Smooth muscle cell (in vitro differentiated cells): ENCODE measurements around the gene TNFRSF14. TPM values are rescaled to one million over a fixed set of nuclear protein-coding genes. Genes with fewer than 3 reads are reported as not detected.
"Not testable (repeated sequence)": the region's sequence is repeated elsewhere in the genome, so short reads cannot be mapped to it uniquely, and the experiment has no call there.

Experiments used
- DNase-seq: peaks from one replicate; lab custom pipeline; 2025; ENCODE audit not compliant: unreplicated experiment; lab: John Stamatoyannopoulos, UW
- H2AFZ ChIP-seq: fragments of 200-600 bp; sonication (generic); 2 replicates; pipeline ENCODE4 v1.6.0; 2016; ENCODE audit warnings: antibody characterized with exemption, low read depth, mild to moderate bottlenecking
- H3F3A ChIP-seq: fragments of 200-600 bp; sonication (generic); 2 replicates; pipeline ENCODE4 v1.6.0; 2017; ENCODE audit warnings: antibody characterized with exemption, low read depth
- H3K27ac ChIP-seq: fragments of 200-600 bp; sonication (generic); 2 replicates; pipeline ENCODE4 v1.5.1; 2016; ENCODE audit warnings: low read depth, mild to moderate bottlenecking
- H3K27me3 ChIP-seq: fragments of 200-600 bp; sonication (generic); 2 replicates; pipeline ENCODE4 v1.6.1; 2016; ENCODE audit warnings: low read depth, mild to moderate bottlenecking
- H3K36me3 ChIP-seq: fragments of 200-600 bp; sonication (generic); 2 replicates; pipeline ENCODE4 v1.5.1; 2016; ENCODE audit warnings: low read depth
- H3K4me1 ChIP-seq: fragments of 200-600 bp; sonication (generic); 2 replicates; pipeline ENCODE4 v1.5.1; 2016; ENCODE audit warnings: low read depth
- H3K4me2 ChIP-seq: fragments of 200-600 bp; sonication (generic); 2 replicates; pipeline ENCODE4 v1.6.0; 2016; ENCODE audit warnings: mild to moderate bottlenecking
- H3K4me3 ChIP-seq: fragments of 200-600 bp; sonication (generic); 2 replicates; pipeline ENCODE4 v1.5.1; 2016; ENCODE audit warnings: mild to moderate bottlenecking
- H3K79me2 ChIP-seq: fragments of 200-600 bp; sonication (generic); 2 replicates; pipeline ENCODE4 v1.6.0; 2016; ENCODE audit warnings: low read depth, mild to moderate bottlenecking
- H3K9ac ChIP-seq: fragments of 200-600 bp; sonication (generic); 2 replicates; pipeline ENCODE4 v1.6.0; 2016; ENCODE audit warnings: low read depth
- H3K9me3 ChIP-seq: fragments of 200-600 bp; sonication (generic); replicated peaks from 2 replicates; pipeline ENCODE4 v1.5.1; 2016; ENCODE audit warnings: low read depth
- H4K20me1 ChIP-seq: fragments of 200-600 bp; sonication (generic); 2 replicates; pipeline ENCODE4 v1.6.0; 2016; ENCODE audit warnings: low read depth
- WGBS: methylation state at CpG from one replicate; pipeline ENCODE4 v1.1.7; 2016; ENCODE audit warnings: low lambda C conversion rate; 5-methylcytosine and 5-hydroxymethylcytosine counted together
- polyA plus RNA-seq: library from polyadenylated mRNA; unstranded; fragments of >200 nt; fragmentation: Nextera tagmentation; extraction: Ambion mirVana; gene quantifications from 2 replicates; pipeline ENCODE4 v1.2.1, GENCODE V29; 2016
- total RNA-seq: library from RNA; depleted of rRNA; stranded (reverse); fragments of >200 nt; gene quantifications from 2 replicates; pipeline ENCODE4 v1.2.3, GENCODE V29; 2014
- TF ChIP-seq, protein P1 (sequence below): fragments of 200-600 bp; sonication (generic); IDR thresholded peaks from 2 replicates; pipeline ENCODE4 v1.5.1; 2017; ENCODE audit warnings: borderline replicate concordance, mild to moderate bottlenecking, antibody characterized with exemption; ENCODE audit not compliant: insufficient read depth, poor library complexity, severe bottlenecking

TNFRSF14 gene
- total and polyA plus RNA-seq, 2 experiments from 2014 or later = not detected

DNA sequence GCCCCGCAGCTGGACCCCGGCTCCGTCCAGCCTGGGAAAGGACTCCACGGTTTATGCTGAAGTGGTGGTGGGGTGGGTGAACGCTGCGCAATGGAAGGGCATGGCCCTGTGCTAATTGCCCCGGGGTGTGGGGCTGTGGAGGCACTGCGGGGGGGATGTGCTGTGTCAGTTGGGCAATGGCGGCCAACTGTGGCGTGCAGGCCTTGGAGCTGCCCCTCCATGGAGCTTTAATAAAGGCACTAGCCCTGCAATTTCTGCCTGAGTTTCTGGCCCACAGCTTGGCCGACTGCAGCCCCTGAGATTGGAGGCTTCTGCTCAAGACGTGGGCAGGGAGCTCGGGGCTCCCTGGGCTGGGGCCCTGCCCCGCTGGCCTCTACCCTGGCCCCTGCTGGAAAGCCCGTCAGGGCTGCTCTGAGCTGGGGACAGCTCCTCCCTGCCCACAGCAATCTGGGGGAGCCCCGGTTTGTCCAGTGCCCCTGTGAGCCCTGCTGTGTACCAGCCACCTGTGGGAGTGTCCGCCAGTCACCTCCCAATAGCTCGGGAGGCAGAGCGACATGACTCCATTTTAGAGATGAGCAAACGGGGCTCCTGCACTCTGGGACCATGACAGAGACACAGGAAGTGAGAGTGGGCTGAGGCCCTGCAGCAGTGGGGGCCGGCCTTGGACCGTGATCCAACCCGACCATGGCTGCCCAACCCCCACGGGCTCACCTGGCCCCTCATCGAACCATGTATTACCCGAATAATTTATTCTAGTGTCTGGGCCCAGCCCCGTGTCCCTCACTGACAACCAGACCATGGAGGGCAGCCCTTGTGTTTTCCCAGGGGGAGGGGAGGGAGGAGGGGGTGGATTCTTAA, 8.7 kb upstream of the TNFRSF14 start:
- H3K9me3 ChIP-seq = no peaks in the 10 kb centered on the region
- H3K79me2 ChIP-seq = no peaks in the 10 kb centered on the region
- no peak overlapping the region for H3K27ac ChIP-seq
- peak overlapping the region; percentile 77 for H2AFZ ChIP-seq
- no peaks in the 10 kb centered on the region for H3K27me3 ChIP-seq
- peak overlapping the region; percentile 55 for H3K4me3 ChIP-seq
- no peaks in the 10 kb centered on the region for H3K36me3 ChIP-seq
- H3K9ac ChIP-seq = no peak overlapping the region
- H3F3A ChIP-seq = no peaks in the 10 kb centered on the region
- DNase-seq = no peak
- H4K20me1 ChIP-seq = no peaks in the 10 kb centered on the region
- WGBS = 16% methylated on average over 27 of the region's 27 CpGs
- peak overlapping the region; percentile 93 for H3K4me2 ChIP-seq
- TF ChIP-seq, protein P1, sequence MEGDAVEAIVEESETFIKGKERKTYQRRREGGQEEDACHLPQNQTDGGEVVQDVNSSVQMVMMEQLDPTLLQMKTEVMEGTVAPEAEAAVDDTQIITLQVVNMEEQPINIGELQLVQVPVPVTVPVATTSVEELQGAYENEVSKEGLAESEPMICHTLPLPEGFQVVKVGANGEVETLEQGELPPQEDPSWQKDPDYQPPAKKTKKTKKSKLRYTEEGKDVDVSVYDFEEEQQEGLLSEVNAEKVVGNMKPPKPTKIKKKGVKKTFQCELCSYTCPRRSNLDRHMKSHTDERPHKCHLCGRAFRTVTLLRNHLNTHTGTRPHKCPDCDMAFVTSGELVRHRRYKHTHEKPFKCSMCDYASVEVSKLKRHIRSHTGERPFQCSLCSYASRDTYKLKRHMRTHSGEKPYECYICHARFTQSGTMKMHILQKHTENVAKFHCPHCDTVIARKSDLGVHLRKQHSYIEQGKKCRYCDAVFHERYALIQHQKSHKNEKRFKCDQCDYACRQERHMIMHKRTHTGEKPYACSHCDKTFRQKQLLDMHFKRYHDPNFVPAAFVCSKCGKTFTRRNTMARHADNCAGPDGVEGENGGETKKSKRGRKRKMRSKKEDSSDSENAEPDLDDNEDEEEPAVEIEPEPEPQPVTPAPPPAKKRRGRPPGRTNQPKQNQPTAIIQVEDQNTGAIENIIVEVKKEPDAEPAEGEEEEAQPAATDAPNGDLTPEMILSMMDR = no peak
- peaks cover 53% of the 10 kb centered on the region for H3K4me1 ChIP-seq

DNA sequence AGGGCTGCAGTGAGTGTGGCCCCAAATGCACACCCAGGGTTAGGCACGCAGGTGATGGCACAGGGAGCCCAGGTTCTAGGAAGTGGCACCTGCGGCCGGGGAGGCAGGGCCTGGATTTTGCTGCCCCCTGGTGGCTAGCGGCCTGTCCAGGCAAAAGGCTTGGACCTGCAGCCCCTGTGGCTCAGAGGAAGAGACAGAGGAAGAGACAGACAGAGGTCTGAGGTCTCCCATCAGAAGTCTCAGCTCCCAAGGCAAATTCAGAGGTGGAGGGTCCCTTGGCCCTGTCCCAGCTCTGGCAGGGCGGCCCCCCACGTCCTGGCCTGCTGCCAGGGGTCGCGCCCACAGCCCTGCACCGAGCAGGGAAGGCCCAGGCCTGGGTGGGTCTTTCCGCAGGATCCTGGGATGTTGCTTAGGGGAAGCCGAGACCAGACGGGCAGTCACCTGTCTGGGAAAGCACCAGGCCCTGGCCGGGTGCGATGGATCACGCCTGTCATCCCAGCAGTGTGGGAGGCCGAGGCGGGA, 8.0 kb upstream of the TNFRSF14 start:
- WGBS = 42% methylated on average over 17 of the region's 17 CpGs
- no peak overlapping the region for H2AFZ ChIP-seq

DNA sequence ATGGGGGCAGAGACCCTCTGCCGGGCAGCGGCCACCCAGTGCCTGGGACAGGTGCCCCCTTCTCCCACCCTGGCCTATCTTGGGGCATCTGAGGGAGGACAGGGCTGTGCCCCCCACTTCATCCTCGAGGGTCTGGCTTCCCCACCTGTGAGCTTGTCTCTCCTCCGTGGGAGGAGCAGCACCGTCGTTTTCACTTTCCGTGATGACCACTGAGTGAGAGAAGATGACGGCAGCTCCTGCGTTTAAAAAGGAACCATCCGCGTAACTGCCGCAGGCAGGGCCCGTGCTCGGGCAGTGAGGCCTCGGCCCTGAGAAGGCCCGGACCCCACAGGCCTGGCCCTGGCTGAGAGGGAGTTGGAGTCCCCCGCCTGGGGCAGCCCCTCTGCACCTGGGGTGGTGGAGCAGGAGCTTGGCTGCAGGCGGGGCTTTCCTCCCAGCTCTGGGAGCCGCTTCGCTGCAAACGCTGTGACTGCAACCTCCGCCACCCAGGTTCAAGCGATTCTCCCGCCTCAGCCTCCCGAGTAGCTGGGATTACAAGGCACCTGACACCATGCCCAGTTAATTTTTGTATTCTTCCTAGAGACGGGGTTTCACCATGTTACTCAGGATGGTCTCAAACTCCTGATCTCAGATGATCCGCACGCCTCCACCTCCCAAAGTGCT, 6.7 kb upstream of the TNFRSF14 start:
- H3F3A ChIP-seq, H3K27me3 ChIP-seq, H3K4me2 ChIP-seq, H3K9me3 ChIP-seq, H3K9ac ChIP-seq, H3K79me2 ChIP-seq, H3K27ac ChIP-seq, H4K20me1 ChIP-seq, DNase-seq, H3K4me3 ChIP-seq, H3K36me3 ChIP-seq, H2AFZ ChIP-seq: not testable (repeated sequence)
- 94% methylated on average over 23 of the region's 28 CpGs for WGBS
- H3K4me1 ChIP-seq = peaks cover 33% of the 10 kb centered on the region

More for the DNA sequence above, 8.0 kb upstream of the TNFRSF14 start:
- H3K9ac ChIP-seq = no peak overlapping the region
- no peaks in the 10 kb centered on the region for H3K27me3 ChIP-seq
- TF ChIP-seq, protein P1 = peak; percentile 95
- no peaks in the 10 kb centered on the region for H3F3A ChIP-seq
- H3K4me1 ChIP-seq = peaks cover 46% of the 10 kb centered on the region
- DNase-seq = peak; percentile 22
- H3K79me2 ChIP-seq = no peaks in the 10 kb centered on the region
- no peak overlapping the region for H3K4me3 ChIP-seq
- no peaks in the 10 kb centered on the region for H3K36me3 ChIP-seq
- no peaks in the 10 kb centered on the region for H3K9me3 ChIP-seq
- no peak overlapping the region for H3K27ac ChIP-seq
- no peak overlapping the region for H3K4me2 ChIP-seq
- H4K20me1 ChIP-seq = no peaks in the 10 kb centered on the region

DNA sequence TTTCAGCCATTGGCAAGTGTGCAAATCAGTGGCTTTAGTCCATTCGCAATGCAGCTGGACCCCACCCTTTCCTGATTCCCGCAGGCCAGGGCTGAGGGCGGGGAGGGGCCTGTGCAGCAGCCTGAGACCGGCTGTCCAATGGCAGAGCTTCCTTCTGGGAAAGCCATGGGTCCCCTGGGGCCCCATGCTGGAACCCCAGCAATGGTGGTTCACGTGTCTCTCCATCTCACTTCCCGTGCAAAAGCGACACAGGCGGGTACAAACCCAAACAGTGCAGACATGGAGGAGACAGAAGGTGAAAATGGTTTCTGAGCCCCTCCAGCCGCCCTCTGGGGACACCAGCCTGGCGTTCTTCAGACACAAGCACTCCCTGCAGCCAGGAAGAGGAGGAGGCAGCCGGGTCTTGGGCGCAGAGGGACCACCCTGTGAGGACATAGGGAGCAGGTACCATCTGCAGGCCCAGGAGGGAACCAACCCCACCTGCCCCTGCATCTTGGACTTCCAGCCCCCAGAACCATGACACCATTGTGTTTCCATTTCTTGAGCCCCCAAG, 5.8 kb upstream of the TNFRSF14 start:
- WGBS = 90% methylated on average over 12 of the region's 12 CpGs
- H3K9ac ChIP-seq, H3K9me3 ChIP-seq, DNase-seq, H2AFZ ChIP-seq, H3K4me3 ChIP-seq, H3K27me3 ChIP-seq, H3F3A ChIP-seq, H4K20me1 ChIP-seq, H3K4me2 ChIP-seq, H3K27ac ChIP-seq, H3K79me2 ChIP-seq, H3K36me3 ChIP-seq: not testable (repeated sequence)
- H3K4me1 ChIP-seq = peaks cover 24% of the 10 kb centered on the region

DNA sequence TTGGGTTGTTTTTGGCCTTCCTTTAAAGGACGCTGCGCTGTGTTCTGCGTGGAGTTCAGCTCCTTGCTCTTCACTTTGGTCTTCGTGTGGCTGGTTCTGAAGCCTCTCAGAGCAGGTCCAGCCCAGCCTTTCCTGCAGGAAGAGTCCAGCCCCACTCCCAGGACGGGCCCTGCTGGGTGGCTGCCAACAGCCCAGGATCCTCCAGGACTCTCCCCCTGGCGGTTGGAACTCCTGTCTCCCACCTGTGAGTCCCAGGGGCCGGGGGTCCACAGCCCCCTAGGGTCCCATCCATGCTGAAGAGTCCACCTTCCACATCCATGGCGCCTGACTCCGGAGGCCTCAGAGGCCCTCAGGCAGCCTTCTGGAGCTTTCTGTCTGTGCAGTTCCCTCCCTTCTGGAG, 4.6 kb upstream of the TNFRSF14 start:
- peaks cover 25% of the 10 kb centered on the region for H3K4me1 ChIP-seq
- H4K20me1 ChIP-seq, H3F3A ChIP-seq, DNase-seq, H3K27me3 ChIP-seq, H3K79me2 ChIP-seq, H2AFZ ChIP-seq, H3K9ac ChIP-seq, H3K9me3 ChIP-seq, H3K27ac ChIP-seq, H3K4me3 ChIP-seq, H3K4me2 ChIP-seq, H3K36me3 ChIP-seq: not testable (repeated sequence)
- 95% methylated on average over 9 of the region's 9 CpGs for WGBS
